HL-60 (cell line): ENCODE results near the gene CCDC30.

Experiments
- CTCF ChIP-seq: IDR thresholded peaks from one replicate; pipeline ENCODE4 v1.5.1; 2011; ENCODE audit warnings: low read length, control low read depth, inconsistent platforms; ENCODE audit not compliant: insufficient read depth
- GABPA ChIP-seq: IDR thresholded peaks from 2 replicates; pipeline ENCODE4 v1.6.1; 2012; ENCODE audit warnings: low read depth
- POLR2AphosphoS5 ChIP-seq: IDR thresholded peaks from 2 replicates; pipeline ENCODE4 v1.6.1; 2012; ENCODE audit warnings: low read depth
- REST ChIP-seq: IDR thresholded peaks from 2 replicates; pipeline ENCODE4 v1.6.1; 2012; ENCODE audit warnings: low read depth; ENCODE audit not compliant: insufficient replicate concordance

- TF ChIP-seq CTCF (no peak), POLR2AphosphoS5 (no peak), REST (no peak), GABPA (no peak)
Observed at GRCh38 chr1:42613803-42614131, 150.7 kb downstream of the CCDC30 start.
